ENCODE results near the gene GNG3. TPM values are rescaled to one million over a fixed set of nuclear protein-coding genes. Genes with fewer than 3 reads are reported as not detected.

The GNG3 gene
- total RNA-seq, 1 donor from 2014 or later = 20.0 TPM

GRCh38 chr11:62757846-62758788 is 50.6 kb downstream of the GNG3 start:
- DNase-seq = no peak

Small RNA genes within 50 kb of the gene (small RNA-seq; reads per million reads assigned to genes)
- gene SNORA57 = not detected

Other genes with a start within 250 kb of the GNG3 start
- 18.6 TPM for gene AHNAK, start 160.9 kb upstream of the GNG3 start, total RNA-seq
- gene EEF1G, start 133.8 kb upstream of the GNG3 start, total RNA-seq = 1,633 TPM
- 4.5 TPM for gene TUT1, start 116.2 kb upstream of the GNG3 start, total RNA-seq
- 129 TPM for gene MTA2, start 105.8 kb upstream of the GNG3 start, total RNA-seq
- 4.5 TPM for gene EML3, start 94.9 kb upstream of the GNG3 start, total RNA-seq
- gene ROM1, start 94.4 kb upstream of the GNG3 start, total RNA-seq = 3.1 TPM
- 21.4 TPM for gene B3GAT3, start 85.7 kb upstream of the GNG3 start, total RNA-seq
- gene GANAB, start 61.1 kb upstream of the GNG3 start, total RNA-seq = 61.8 TPM
- gene INTS5, start 54.4 kb upstream of the GNG3 start, total RNA-seq = 20.3 TPM
- gene C11orf98, start 42.5 kb upstream of the GNG3 start, total RNA-seq = 23.7 TPM
- 11.5 TPM for gene CSKMT, start 42.4 kb upstream of the GNG3 start, total RNA-seq
- gene UQCC3, start 36.0 kb upstream of the GNG3 start, total RNA-seq = 6.9 TPM
- gene LBHD1, start 35.4 kb upstream of the GNG3 start, total RNA-seq = 0.94 TPM
- gene UBXN1, start 28.6 kb upstream of the GNG3 start, total RNA-seq = 91.4 TPM
- gene LRRN4CL, start 18.1 kb upstream of the GNG3 start, total RNA-seq = 0.16 TPM
- 133 TPM for gene BSCL2, start 252 bp upstream of the GNG3 start, total RNA-seq
- 17.0 TPM for gene HNRNPUL2, start 19.8 kb downstream of the GNG3 start, total RNA-seq
- 23.7 TPM for gene TTC9C, start 20.8 kb downstream of the GNG3 start, total RNA-seq
- gene ZBTB3, start 46.5 kb downstream of the GNG3 start, total RNA-seq = 20.1 TPM
- 47.1 TPM for gene POLR2G, start 53.9 kb downstream of the GNG3 start, total RNA-seq
- gene TAF6L, start 63.7 kb downstream of the GNG3 start, total RNA-seq = 17.2 TPM
- gene TMEM179B, start 79.7 kb downstream of the GNG3 start, total RNA-seq = 20.9 TPM
- gene TMEM223, start 84.3 kb downstream of the GNG3 start, total RNA-seq = 15.9 TPM
- gene NXF1, start 97.8 kb downstream of the GNG3 start, total RNA-seq = 13.1 TPM
- 32.8 TPM for gene STX5, start 124.4 kb downstream of the GNG3 start, total RNA-seq
- not detected for gene TEX54, start 125.2 kb downstream of the GNG3 start, total RNA-seq
- gene WDR74, start 131.9 kb downstream of the GNG3 start, total RNA-seq = 47.9 TPM
- gene SLC3A2, start 173.2 kb downstream of the GNG3 start, total RNA-seq = 87.3 TPM
- gene CHRM1, start 213.7 kb downstream of the GNG3 start, total RNA-seq = 12.3 TPM